Activated CD4-positive, CD25-positive, alpha-beta regulatory T cell (primary cell): ENCODE data around the gene FNDC11.
"Not testable (repeated sequence)": the region's sequence is repeated elsewhere in the genome, so short reads cannot be mapped to it uniquely, and the experiment has no call there.

ENCODE experiments used
- DNase-seq, 4 experiments: peaks; one replicate each; lab custom pipeline; 2025; lab: John Stamatoyannopoulos, UW

FNDC11 gene

DNA sequence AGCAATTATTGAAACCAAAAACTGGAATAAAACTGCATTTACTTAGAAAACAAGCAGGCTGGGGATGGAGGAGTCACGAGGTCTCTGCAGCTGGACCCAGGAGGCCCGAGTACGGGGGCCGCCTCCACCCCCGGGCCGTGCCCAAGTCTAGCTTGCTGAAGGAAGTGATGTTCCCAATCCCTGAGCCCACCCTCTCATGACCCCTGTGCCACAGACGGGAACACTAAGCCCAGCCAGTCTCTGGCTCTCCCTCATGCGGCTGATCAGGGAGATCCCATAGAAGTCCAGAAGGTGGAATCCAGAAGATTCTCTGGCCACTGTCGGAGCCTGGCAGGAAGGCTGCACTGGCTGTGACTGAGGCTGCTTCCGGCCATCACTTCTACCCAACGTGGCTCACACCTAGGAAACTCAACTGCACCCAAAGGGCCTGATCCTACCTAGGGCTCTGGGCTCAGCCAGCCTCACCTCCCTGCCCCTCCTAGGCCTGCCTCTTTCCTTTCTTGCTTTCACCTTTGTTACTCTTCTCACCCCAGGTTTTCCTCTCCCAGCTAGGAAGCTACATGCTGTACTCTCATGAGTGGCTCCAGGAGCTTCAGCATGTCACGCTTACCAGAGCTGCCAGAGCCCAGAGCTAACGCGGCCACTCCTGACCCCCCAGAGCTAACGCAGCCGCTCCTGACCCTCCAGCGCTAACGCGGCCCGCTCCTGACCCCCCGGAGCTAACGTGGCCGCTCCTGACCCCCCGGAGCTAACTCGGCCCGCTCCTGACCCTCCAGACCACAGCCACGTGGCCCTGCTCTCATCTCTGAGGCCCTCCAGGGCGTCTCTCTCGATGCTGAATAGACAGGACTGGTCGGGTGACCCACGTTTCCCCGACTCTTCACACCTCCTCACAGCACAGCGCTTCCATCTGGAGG lies 44.8 kb downstream of the FNDC11 start:
- no peak for DNase-seq

GRCh38 chr20:63599396-63600050 lies 45.6 kb downstream of the FNDC11 start:
- DNase-seq = no peak

- not testable (repeated sequence) for DNase-seq
Observed at GRCh38 chr20:63601679-63602078, 47.7 kb downstream of the FNDC11 start.

DNA sequence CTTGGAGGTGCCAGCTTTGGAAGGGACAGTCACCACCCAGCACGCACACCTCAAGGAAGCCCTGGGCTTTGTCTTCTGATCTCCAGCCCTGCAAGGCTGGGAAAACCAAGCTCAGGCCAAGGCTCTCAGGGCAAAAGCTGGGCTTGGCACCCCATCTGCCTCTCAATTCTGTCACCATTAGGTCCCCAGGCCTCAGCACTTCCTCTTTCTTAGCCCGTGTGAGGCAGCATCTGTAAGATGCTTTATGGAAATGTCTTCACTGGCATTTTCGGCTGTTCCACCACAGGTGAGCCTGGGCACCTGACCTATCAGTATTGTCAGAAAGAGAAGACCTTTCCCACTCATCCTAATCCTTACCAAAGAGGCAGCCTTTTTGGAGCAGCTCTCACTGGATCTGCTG lies 48.4 kb downstream of the FNDC11 start:
- DNase-seq = no peak
